TTC549 (cell line): ENCODE measurements around the gene EDAR.

Source experiments
- FAIRE-seq: peaks from 2 replicates; lab custom pipeline; 2012; peaks lifted over from hg19 to GRCh38; lab: Jason Lieb, UNC

The EDAR gene

DNA sequence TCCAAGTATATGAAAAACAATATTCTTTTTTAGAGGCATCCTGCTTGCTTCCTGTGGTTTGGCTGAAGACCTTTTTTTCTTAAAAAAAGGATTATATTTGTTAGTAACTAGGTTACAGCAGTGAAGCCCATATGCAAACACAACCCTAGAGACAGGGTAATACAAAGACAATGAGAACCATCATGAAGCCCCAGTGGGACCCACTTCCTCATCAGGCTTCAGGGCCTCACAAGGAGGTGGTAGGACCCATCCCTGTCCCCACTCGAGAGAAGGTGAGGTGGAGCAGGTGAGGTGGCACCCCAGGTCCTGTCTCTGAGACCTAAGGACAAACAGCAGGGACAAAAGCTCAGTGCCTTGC, 80.3 kb downstream of the EDAR start:
- no peak for FAIRE-seq

DNA sequence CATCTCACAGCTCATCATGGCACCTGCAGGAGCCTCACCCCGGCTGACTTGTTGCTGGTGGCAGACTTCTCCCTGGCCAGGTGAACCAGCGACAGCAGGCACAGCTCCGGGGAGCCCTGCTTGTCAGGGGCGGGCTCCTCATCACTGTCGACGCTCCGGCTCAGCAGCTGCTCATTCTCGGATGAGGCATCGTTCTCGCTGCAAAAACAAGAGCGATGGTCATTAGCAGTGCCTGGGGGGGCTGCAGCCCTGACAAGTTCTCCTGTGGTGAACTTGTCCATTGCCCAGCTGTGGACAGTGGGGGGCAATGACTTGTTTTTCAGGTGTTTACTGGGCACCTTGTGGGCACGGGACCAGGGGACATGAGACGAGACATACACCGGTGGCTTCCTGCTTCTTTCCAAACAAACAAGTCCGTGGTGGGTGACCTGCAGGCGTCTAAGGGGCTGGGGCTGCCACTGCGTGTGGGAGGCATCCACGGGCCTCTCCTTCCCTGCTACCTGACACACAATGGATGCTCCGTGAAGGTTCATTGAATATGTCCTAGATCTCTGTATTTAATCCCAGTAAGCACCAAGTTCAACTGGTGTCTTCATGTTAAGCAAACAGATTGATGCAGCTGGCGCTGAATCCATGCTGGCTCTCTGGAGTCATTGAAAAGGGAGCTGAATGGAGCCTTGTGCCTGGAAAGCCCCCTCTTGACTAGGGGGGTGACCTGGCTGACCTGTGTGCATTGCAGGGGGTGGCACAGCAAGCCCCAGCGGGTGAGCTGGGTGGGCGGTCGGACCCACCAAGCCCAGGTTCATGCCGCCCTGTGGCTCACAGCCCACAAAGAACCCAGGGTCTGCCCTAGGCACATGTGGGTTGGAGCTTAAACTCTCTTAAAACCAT, 81.0 kb downstream of the EDAR start:
- no peak for FAIRE-seq

DNA sequence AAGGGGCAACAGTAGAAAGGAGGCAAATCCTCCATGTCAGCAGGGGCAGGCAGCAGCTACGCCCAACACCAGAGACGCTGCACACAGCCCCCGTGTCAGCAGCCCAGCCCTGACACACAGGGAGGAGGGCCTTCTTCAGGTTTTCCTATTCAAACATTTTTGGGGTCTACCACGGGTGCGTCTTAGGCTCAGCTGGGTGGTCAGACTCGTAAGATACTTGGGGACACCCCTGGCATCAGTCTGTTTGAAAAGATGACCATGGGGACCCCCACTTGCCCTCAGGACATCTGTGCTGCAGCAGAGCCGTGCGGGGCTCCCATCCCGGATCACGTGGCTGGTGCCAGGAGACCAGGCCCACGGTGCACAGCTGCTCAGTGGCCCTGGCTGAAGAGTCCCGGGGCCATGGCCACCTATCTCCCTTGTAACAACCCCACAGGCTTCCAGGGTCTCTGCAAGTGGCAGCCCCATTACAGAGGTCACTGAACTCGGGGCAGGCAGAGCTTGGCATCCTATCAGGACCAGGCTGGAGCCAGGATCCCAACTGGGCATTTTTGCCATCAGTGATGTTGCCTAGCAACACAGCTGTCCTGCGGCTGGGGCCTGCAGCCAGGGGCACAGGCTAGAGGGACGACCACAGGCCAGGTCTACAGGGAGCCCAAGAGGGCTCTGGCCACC, 82.5 kb downstream of the EDAR start:
- no peak for FAIRE-seq

DNA sequence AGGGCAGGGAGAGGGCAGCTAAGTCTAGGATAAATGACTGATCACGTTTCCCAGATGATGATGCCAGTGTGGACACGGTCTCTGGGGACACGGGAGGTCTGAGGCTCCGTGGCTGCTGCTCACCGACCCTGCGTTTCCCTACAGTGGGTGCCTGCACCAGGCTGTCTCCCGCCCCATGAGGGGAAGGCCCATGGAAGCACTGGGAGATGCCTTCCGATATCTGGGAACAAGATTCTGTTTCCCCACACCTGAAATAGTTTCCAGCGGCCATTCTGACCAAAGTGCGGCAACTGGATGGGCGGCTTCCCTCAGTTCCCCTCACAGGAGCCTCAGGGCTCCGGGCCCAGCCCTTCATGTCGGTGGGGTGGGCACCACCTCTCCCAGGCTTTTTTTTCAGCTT, 83.1 kb downstream of the EDAR start:
- no peak for FAIRE-seq

DNA sequence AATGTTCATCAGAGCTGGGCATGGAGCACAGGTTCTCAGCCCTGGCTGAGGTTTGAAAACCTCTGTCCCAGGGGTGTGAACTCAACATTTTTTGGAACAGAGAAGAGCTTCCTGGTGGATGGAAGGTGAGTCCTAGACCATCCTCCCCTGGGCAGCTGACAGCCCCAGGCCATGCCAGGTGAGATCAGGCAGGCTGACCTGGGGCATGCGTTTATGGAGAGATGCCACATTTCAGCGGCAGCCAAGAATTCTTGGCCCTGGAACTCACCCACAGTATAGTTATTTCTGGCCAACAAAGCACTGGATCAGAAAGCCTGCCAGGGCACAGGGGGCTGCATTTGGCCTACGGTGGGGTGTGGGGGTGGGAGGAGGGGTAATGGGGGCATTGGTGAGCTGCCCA, 83.8 kb downstream of the EDAR start:
- no peak for FAIRE-seq

DNA sequence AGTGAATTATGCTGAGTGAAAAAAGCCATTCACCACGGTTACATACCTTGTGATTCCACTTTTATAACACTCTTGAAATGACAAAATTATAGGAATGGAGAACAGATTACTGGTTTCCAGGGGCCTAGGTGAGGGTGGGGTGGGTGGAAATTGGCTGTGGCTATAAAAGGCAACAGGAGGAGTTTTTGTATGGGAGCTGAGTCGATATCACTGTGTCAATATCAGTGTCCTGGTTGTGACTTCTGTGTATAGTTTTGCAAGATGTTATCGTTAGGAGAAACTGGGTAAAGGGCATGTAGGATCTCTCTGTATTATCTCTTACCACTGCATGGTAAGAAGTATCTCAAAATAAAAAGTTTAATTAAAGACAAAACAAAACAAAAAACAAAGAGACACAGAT, 84.3 kb downstream of the EDAR start:
- FAIRE-seq: no peak

DNA sequence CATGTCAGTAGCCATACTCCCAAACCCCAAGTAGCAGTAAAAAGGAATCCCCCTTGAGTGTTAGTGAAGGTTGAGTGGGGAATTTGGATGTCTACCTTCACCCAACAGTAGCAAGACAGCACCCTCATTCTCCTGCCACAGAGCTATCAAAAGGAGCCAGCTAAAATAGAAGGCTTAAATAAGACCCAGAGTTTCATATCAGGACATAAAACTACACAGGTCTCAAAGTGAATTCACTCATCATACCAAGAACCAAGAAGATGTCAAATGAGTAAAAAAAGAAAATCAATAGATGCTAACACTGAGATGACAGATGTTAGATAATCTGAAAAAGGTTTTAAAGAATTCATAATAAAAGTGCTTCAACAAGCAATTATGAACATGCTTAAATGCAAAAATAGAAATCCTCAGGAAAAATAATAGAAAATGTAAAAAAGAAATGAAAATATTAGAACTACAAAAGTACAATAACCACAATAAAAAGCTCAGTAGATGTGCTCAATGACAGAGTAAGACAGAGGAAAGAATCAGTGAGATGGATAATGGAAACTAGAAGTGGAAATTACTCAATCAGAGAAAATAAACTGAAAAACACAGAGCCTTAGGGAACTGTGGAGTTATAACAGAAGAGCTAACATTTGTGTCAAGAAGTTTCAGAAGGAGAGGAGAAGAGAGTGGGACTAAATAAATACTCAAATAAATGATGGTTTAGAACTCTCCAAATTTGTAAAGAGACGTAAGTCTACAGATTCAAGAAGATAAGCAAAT, 90.5 kb downstream of the EDAR start:
- FAIRE-seq: peak; percentile 9

DNA sequence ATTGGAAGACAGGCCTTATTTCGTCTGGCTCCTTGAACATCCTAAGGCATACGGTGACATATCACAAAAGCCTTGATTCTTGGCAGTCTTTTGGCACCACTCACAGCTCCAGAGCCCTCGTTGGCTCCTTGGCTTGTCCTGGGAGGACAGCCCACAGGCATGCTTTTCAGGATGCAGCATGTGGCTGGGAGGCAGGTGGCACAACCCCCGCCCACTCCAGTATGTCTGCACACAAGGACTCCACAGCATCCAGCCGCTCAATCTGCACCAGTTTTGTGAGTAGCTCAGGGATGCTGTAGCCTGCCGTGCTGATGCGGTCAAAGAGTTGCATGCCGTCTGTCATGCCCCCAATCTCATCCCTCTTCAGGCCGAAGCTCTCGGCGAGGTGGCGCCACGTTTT, 92.3 kb downstream of the EDAR start:
- no peak for FAIRE-seq

DNA sequence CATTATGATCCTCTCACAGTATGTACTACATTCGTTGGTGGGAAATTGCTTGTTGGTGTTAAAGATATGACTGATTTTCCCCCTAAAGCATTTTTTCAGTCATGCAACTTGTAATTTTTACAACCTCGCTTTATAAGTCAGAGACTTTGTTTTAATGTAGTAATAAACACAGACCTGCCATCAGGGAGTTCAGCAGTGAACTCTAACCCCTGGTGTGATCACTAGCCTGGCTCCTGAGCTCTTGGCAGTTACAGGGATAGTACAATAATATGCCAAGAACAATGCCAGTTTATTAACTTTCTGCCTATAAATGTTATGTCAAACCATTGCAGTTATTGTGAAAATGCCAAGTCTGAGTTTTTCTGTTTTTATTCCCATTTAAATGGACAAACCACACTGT, 93.8 kb downstream of the EDAR start:
- FAIRE-seq: no peak

DNA sequence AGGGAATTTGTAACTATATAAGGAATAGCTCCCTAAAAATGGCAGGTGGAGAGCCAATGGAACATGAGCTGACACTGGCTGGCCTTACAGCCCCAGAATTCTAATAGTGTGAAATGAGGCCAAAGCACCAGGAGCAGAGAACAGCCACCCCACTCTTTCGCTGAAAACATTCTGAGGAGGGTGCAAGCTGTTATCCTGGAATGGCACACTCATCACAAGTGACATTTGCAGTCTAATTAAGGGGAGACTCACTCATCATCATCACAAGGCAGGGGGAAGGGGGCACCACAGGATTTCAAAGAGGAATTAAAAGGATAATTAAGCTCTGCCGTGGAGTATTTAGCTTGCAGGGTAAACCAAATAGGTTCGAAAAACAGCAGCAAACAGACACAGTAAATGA, 94.3 kb downstream of the EDAR start:
- no peak for FAIRE-seq

DNA sequence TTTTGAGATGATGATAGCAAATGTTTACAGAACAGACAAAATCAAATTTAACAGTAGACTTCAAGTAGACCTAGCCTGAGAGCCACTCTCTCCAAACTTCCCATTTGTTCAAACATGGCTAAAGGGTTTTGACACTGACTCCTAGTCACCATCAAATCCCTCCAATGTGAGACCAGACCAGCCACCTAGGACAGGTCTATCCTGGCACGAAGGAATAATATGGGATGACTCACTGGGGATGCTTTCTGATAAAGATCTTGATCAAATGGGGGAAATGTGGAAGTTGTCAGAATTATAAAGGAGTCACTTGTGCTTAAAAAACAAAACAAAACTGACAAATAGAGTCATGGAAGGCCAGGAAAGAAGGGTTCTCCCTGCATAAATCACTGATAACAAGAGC, 95.7 kb downstream of the EDAR start:
- FAIRE-seq: no peak

DNA sequence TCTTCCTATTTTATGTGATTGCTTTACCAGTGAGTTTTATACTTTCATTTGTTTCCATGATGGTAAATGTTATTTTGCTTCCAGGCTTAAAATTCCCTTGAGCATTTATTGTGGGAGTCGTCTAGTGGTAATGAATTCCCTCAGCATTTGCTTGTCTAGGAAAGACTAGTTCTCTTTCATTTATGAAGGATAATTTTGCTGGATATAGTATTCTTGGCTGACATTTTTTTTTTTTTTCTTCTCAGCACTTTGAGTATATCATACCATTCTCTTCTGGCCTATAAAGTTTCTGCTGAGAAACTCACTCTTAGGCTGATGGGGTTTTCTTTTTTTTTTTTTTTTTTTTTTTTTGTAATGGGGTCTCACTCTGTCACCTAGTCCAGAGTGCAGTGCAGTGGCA, 99.1 kb downstream of the EDAR start:
- no peak for FAIRE-seq

DNA sequence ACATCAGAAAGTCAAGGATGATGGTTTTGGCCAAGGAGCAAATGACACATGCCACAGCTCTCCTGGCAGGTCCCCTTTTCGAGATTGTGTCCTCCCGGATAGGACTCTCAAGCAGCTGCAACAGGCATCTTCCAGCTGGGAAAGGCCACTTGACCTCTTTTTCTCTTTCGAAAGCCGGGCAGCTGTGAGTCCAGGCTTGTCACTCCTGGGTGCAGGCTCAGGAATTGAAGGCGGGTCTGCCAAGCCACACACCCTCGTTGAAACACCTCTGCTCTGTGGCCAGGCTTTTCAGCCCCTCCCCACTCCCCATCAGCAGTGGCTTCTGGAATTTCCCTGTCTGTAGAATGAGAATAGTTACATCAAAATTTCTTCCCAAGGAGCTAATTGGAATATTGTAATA, 104.4 kb downstream of the EDAR start:
- FAIRE-seq: no peak

DNA sequence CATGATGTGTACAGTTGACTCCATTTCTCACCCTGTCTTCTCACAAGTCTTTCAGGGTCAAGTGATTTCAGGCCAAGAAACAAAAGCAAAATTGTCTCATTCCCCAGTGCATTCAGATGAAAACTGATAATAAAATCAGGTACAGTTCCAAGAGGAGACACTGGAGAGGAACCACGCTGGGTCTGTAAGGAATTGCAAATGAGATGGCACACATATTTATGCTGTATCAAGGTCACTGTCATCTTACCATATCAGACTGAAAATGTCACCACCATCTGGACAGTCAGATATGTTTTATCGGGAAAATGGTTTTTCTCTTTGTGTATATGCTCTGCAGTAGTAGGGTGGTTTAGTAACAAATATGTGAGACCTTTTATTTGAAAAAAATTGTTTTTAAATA, 110.7 kb downstream of the EDAR start:
- FAIRE-seq: no peak

DNA sequence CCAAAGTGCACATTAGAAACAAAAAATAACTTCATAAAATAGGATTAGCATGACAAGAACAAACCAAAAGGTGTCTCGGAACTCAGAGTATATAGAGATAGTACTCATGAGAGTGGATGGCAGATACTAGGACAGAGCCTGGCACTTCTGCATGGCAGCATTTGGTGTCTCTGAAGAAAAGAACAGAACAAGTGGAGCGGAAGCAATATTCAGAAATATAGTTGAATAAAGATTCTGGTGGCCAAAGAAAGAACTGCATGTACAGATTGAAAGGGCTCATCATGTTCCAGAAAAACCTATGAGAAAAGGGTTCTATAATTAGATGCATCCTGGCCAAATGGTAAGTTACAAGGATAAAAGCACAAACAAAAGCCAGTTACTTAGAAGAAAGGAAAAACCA, 111.5 kb downstream of the EDAR start:
- no peak for FAIRE-seq

DNA sequence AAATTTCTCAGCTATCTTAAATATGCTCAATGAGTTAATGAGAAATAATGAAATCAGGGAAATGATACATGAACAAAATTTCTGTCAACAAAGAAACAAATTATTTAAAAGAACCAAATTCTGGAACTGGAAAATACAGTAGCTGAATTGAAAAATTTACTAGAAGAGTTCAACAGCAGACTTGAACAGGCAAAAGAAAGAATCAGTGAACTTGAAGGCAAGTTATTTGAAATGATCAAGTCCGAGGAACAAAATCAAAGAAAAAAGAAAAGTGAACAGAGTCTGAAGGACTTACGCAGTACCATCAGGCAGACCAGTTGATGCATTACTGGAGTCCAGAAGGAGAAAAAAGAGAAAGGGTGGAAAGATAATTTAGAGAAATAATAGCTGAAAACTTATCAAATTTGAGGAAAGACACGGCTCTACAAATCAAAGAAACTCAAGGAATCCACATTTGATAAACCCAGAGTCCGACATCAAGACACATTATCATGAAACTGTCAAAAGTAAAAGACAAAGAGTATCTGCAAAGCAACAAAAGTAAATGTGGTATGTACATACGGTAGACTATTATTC, 118.9 kb downstream of the EDAR start:
- FAIRE-seq: no peak

DNA sequence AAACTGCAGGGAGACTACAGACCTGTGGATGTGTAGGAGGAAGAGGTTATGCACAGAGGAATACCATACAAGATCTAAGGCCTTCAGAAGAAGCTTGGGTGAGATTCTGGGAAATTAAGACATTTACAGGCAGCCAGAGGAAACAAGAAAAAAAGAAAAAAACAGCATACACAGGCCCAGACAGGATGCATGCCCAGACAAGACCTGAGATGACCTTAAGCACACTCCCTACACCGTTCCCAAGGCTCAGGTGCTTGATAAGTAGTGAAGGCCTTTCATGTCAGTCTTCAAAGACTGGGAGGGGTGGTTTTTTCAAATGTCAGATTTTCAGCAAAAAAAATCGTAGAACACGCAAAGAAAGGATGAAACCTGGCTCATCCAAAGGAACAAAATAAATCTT, 119.5 kb downstream of the EDAR start:
- FAIRE-seq: no peak

DNA sequence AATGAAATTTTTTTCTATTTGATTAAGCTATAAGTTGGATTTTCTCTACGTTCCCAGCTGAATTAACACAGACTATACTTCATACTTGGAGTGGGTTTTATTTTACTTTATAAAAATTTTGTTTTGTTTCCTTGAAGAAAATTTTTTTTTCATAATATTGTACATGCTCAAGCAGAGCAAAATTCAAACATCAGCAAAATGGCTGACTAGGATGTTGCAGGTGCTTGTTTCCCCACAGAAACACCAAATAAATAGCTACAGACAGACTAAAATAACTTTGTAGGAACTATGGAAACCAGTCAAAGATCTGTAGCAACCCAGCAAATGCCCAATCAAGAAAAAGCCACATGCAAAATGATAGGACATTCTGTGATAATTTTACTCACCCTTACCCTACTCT, 120.1 kb downstream of the EDAR start:
- no peak for FAIRE-seq

DNA sequence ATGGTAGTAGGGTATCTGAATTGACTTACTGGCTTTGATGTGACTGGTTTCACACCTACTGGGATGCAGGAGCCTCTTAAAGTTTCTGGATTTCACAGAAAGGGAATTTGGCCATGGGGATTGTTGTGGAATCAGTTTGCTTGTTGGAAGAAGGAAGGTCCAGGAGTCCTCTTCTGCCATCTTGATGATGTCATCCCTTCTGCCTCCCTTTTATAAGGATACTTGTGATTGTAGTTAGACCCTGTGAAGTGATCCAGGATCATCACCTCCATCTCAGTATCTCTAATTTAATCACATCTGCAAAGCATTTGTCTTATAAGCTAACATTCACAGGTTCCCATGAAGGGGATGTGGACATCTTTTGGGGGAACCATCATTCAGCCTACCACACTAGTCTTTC, 123.0 kb downstream of the EDAR start:
- FAIRE-seq: no peak

DNA sequence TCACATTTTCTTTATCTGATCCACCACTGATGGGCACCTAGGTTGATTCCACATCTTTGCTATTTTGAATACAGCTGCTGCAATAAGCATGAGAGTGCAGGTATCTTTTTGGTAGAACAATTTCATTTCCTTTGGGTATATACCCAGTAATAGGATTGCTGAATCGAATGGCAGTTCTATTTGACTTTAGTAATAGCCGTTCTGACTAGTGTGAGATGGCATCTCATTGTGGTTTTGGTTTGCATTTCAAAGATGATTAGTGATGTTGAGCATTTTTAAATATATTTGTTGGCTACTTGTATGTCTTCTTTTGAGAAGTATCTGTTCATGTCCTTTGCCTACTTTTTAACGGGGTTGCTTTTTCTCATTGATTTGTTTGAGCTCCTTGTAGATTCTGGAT, 130.1 kb downstream of the EDAR start:
- no peak for FAIRE-seq

DNA sequence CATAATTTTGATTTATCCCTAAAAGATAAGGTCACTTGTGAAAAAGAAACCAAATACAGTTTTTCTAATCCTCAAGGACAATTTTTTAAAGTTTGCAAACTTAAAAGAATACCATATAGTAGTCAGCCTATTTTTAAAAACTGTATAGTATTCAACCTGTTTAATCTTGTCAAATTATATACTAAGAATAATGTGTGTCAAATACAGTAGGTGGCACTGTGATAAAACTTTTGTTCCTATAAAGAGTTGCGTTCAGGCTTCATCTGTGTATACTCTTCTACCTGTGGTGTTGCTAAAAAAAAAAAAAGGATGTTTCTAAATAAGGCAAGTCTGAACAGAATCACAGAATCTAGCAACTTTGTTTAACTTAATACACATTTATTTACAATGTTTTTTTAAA, 133.8 kb downstream of the EDAR start:
- peak; percentile 87 for FAIRE-seq

DNA sequence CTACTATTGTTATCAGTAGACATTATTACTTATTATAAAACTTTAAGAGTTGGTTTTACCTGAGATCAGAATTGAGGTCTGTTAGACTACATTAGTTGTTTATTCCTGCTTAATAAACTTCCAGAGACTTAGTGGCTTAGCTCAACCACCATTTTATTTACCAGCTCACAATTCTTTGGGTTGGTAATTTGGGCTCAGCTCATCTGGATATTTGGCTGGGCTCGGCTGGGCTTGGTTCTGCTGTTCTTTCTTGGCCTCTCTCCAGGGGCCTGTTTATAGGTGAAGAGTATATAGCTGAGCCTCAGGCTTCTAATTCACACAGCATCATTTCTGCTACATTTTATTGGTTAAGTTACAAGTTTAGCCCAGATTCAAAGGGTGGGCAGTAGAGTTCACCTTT, 134.5 kb downstream of the EDAR start:
- no peak for FAIRE-seq

DNA sequence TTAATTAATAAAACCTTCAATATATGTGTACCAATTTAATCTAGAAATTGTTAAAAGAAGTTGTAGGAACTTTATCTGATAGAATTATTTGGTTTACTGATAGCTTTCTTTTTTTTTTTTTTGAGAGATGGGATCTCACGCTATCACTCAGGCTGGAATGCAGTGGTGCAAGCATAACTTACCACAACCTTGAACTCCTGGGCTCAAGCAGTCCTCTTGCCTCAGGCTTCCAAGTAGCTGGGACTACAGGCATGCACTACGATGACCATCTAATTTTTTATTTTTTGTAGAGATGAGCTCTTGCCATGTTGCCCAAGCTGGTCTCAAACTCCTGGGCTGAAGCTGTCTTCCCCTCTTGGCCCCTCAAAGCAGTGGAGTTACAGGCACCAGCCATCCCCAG, 135.6 kb downstream of the EDAR start:
- peak; percentile 51 for FAIRE-seq
